B cell (primary cell): Measurements from ENCODE around the gene SYCE3. TPM values are rescaled to one million over a fixed set of nuclear protein-coding genes. Genes with fewer than 3 reads are reported as not detected.

Experiments
- ATAC-seq: fragments of 200-7000 bp; cut with Tn5 transposase; one replicate; pipeline ENCODE4 v1.10.0; 2021; ENCODE audit warnings: low read depth, mild to moderate bottlenecking, moderate number of reproducible peaks, moderate library complexity
- CTCF ChIA-PET: fragments of 350-600 bp; sonication (Branson Sonifier 250); formaldehyde crosslinking; loops from one replicate; lab custom pipeline; 2021; ENCODE audit warnings: antibody characterized with exemption, inconsistent platforms; lab: Charles Lee
- POLR2A ChIA-PET: fragments of 350-600 bp; sonication (Branson Sonifier 250); formaldehyde crosslinking; loops from one replicate; lab custom pipeline; 2021; ENCODE audit warnings: antibody characterized with exemption; lab: Charles Lee
- DNase-seq: peaks from one replicate; pipeline ENCODE4 v3.0.0; 2013
- H2AFZ ChIP-seq: 2 replicates; pipeline ENCODE4 v1.6.1; 2012; ENCODE audit warnings: mild to moderate bottlenecking, low read depth, low read length; ENCODE audit not compliant: insufficient read depth, poor library complexity, severe bottlenecking
- H3K27ac ChIP-seq, 2 donors: 1 replicate in 1 of 2; 2 replicates in 1 of 2; pipeline ENCODE4 v1.5.1; 2012 to 2013; ENCODE audit warnings: low read length in 2 of 2, mild to moderate bottlenecking in 2 of 2, moderate library complexity in 1 of 2
- H3K27me3 ChIP-seq, 4 experiments: fragments of 200-600 bp in 1 of 4; sonication (generic) in 1 of 4; replicated peaks in 1 of 4; 1 replicate in 2 of 4; 2 replicates in 2 of 4; pipeline versions ENCODE4 v1.6.1 to v1.7.0; 2013 to 2016; ENCODE audit warnings: low read length in 3 of 4, mild to moderate bottlenecking in 2 of 4, mixed read lengths in 1 of 4, moderate library complexity in 1 of 4; ENCODE audit not compliant: insufficient read depth in 4 of 4, control insufficient read depth in 3 of 4; ENCODE audit errors: control extremely low read depth in 1 of 4
- H3K36me3 ChIP-seq, 2 experiments: replicated peaks in 1 of 2; 1 replicate in 1 of 2; 2 replicates in 1 of 2; pipeline versions ENCODE4 v1.6.1 to v1.7.1; 2013; ENCODE audit warnings: low read length in 1 of 2; ENCODE audit not compliant: insufficient read depth in 2 of 2, control insufficient read depth in 1 of 2; ENCODE audit errors: control extremely low read depth in 1 of 2, extremely low read depth in 1 of 2
- H3K4me1 ChIP-seq, 2 donors: fragments of 200-600 bp in 1 of 2; sonication (generic) in 1 of 2; 1 replicate in 1 of 2; 2 replicates in 1 of 2; pipeline versions ENCODE4 v1.5.1 to v1.6.1; 2013 to 2017; ENCODE audit warnings: low read length in 2 of 2; ENCODE audit not compliant: control insufficient read depth in 2 of 2, insufficient read depth in 2 of 2
- H3K4me2 ChIP-seq: replicated peaks from 2 replicates; pipeline ENCODE3; 2012; ENCODE audit warnings: mild to moderate bottlenecking, low read depth, low read length; ENCODE audit not compliant: poor library complexity, severe bottlenecking
- H3K4me3 ChIP-seq, 5 experiments: fragments of 200-600 bp in 1 of 5; sonication (generic) in 1 of 5; 1 replicate in 3 of 5; 2 replicates in 2 of 5; pipeline versions ENCODE4 v1.5.1 to v1.7.0; 2011 to 2016; ENCODE audit warnings: low read length in 4 of 5, mild to moderate bottlenecking in 4 of 5, low read depth in 2 of 5, control low read depth in 1 of 5, moderate library complexity in 1 of 5; ENCODE audit not compliant: insufficient read depth in 1 of 5; ENCODE audit errors: control extremely low read depth in 1 of 5, extremely low read depth in 1 of 5
- H3K79me2 ChIP-seq: fragments of 200-600 bp; sonication (generic); one replicate; pipeline ENCODE4 v1.6.0; 2016; ENCODE audit warnings: low read length; ENCODE audit not compliant: control insufficient read depth, insufficient read depth
- H3K9ac ChIP-seq: fragments of 200-600 bp; sonication (generic); 2 replicates; pipeline ENCODE4 v1.6.1; 2017; ENCODE audit warnings: mild to moderate bottlenecking, low read length, moderate library complexity
- H3K9me3 ChIP-seq, 3 donors: one replicate each; pipeline versions ENCODE4 v1.6.1 to v1.7.1; 2013; ENCODE audit warnings: low read length in 2 of 3; ENCODE audit not compliant: control insufficient read depth in 2 of 3, insufficient read depth in 1 of 3; ENCODE audit errors: control extremely low read depth in 1 of 3
- H4K20me1 ChIP-seq: 2 replicates; pipeline ENCODE4 v1.6.0; 2012; ENCODE audit warnings: mild to moderate bottlenecking, low read length; ENCODE audit not compliant: insufficient read depth, control insufficient read depth, poor library complexity, severe bottlenecking
- H3K27ac Mint-ChIP-seq: one replicate; pipeline ENCODE4 v1.8.0; 2021; ENCODE audit warnings: mixed read lengths
- H3K27me3 Mint-ChIP-seq: one replicate; pipeline ENCODE4 v1.8.0; 2021; ENCODE audit warnings: mixed read lengths
- H3K4me1 Mint-ChIP-seq: one replicate; pipeline ENCODE4 v1.8.0; 2021; ENCODE audit warnings: mixed read lengths
- H3K4me3 Mint-ChIP-seq: one replicate; pipeline ENCODE4 v1.8.0; 2021; ENCODE audit warnings: mixed read lengths
- H3K9me3 Mint-ChIP-seq: one replicate; pipeline ENCODE4 v1.8.0; 2022; ENCODE audit warnings: mixed read lengths; ENCODE audit not compliant: insufficient read depth
- EZH2 ChIP-seq: IDR thresholded peaks from 2 replicates; pipeline ENCODE4 v1.6.1; 2012; ENCODE audit warnings: borderline replicate concordance, low read depth, mild to moderate bottlenecking, moderate library complexity, low read length; ENCODE audit not compliant: insufficient read depth, poor library complexity, severe bottlenecking
- WGBS: methylation state at CpG from one replicate; pipeline ENCODE4 v1.1.5; 2013; ENCODE audit warnings: missing lambda C conversion rate; ENCODE audit not compliant: insufficient coverage; 5-methylcytosine and 5-hydroxymethylcytosine counted together
- intact Hi-C: fragments of 100-400 bp; cut with micrococcal nuclease; formaldehyde crosslinking; loops from one replicate; pipeline ENCODE4 v1.10.0; 2022
- polyA plus RNA-seq: library from polyadenylated mRNA; depleted of rRNA; stranded (reverse); fragments of >200 nt; gene quantifications from 2 replicates; pipeline ENCODE4 v1.2.3, GENCODE V29; 2012
- total RNA-seq, 2 donors: library from RNA; stranded (reverse); fragments of 120-200 nt in 1 of 2; gene quantifications; 1 replicate in 1 of 2; 2 replicates in 1 of 2; pipeline versions ENCODE4 v1.2.3 to v1.2.4, GENCODE V29; 2013 to 2022
- TF ChIP-seq, protein P1 (sequence below): fragments of 200-600 bp; IDR thresholded peaks from one replicate; pipeline ENCODE4 v1.8.0; 2022; ENCODE audit warnings: antibody characterized with exemption, mild to moderate bottlenecking

SYCE3 gene
- total and polyA plus RNA-seq, 2 donors (not counting 1 experiment from before 2014, with no cell fraction given) = not detected

DNA sequence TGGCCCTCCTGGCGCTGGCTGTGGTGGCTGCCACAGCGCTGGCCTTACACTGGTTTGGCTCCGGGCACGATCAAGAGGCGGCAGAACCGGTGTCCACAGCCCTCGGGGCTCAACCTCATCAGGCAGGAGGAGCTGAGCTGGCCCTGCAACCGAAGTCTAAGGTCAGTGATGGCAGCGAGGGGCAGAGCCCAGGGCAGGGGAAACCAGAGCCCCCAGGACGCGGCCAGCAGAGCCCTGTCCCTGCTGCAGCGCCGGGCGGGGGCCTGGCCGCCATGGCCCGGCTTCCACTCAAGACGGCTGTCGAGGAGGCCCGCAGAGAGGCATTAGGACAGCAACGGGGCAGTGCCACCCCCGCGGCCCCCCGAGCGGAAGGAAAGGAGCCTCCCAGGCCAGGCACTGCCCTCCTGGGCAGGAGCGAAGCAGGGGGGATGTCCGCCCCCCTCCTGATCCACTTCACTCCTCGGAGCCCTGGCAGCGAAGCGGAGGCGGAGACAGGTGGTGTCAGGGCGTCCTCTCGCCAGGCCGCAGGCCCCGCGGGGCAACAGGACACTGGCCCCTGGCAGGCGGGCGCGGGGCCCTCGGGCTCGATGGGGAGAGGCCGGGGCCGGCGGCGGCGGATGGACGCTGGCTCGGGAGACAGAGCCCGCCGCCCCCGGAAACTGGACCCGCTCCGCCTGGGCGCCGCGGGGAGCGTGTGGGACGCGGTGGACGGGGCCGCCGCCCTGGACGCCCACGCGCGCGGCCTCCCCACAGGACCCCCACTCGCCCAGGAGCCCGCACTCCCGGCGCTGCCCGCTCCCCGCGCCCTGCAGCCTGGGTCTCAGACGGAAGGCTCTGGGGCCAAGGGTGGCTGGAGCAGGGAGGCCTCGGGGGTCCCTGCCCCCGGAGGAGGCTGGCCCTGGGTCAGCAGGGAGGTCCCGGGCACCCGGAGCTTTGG lies 16.1 kb downstream of the SYCE3 start:
- ATAC-seq (no peak), DNase-seq (no peak)
- H3K4me2 ChIP-seq = peak overlapping the region; percentile 98
- H4K20me1 ChIP-seq = no peaks in the 10 kb centered on the region
- H3K27me3 ChIP-seq = no peaks in the 10 kb centered on the region
- peaks cover 38% of the 10 kb centered on the region for H3K4me1 Mint-ChIP-seq
- no peak overlapping the region for H2AFZ ChIP-seq
- H3K9me3 Mint-ChIP-seq = no peaks in the 10 kb centered on the region
- peak overlapping the region; percentile 37 for H3K4me3 Mint-ChIP-seq
- H3K27me3 Mint-ChIP-seq = no peaks in the 10 kb centered on the region
- no peak overlapping the region for H3K27ac ChIP-seq
- no peak overlapping the region for H3K4me3 ChIP-seq
- peaks cover 21% of the 10 kb centered on the region for H3K79me2 ChIP-seq
- POLR2A ChIA-PET = interaction anchor here (0.8 to 2.7 kb wide), 5 partner anchors 8 to 21 kb away, joined by 3 to 23 read pairs (median 10); partner anchors contain the start of genes SCO2 and TYMP
- H3K9ac ChIP-seq = no peak overlapping the region
- intact Hi-C loops = no loop called here
- no peaks in the 10 kb centered on the region for H3K36me3 ChIP-seq
- peaks cover 32 to 53% of the 10 kb centered on the region in 2 donors for H3K4me1 ChIP-seq
- no peaks in the 10 kb centered on the region for H3K9me3 ChIP-seq
- peak overlapping the region; percentile 75 for H3K27ac Mint-ChIP-seq
- WGBS = 86% methylated on average over 78 of the region's 78 CpGs
- CTCF ChIA-PET = interaction anchor here (0.8 to 2.2 kb wide), 5 partner anchors 11 to 75 kb away, joined by 3 to 13 read pairs (median 11); partner anchors contain the start of gene SCO2
- no peak for TF ChIP-seq EZH2
- TF ChIP-seq, protein P1, sequence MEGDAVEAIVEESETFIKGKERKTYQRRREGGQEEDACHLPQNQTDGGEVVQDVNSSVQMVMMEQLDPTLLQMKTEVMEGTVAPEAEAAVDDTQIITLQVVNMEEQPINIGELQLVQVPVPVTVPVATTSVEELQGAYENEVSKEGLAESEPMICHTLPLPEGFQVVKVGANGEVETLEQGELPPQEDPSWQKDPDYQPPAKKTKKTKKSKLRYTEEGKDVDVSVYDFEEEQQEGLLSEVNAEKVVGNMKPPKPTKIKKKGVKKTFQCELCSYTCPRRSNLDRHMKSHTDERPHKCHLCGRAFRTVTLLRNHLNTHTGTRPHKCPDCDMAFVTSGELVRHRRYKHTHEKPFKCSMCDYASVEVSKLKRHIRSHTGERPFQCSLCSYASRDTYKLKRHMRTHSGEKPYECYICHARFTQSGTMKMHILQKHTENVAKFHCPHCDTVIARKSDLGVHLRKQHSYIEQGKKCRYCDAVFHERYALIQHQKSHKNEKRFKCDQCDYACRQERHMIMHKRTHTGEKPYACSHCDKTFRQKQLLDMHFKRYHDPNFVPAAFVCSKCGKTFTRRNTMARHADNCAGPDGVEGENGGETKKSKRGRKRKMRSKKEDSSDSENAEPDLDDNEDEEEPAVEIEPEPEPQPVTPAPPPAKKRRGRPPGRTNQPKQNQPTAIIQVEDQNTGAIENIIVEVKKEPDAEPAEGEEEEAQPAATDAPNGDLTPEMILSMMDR = no peak
